GM12878 (cell line): Measurements from ENCODE around the gene PKDREJ. TPM values are rescaled to one million over a fixed set of nuclear protein-coding genes. Genes with fewer than 3 reads are reported as not detected.
A peak's percentile ranks its signal among the peaks of the same experiment; 100 is the strongest.

Source experiments
- ATAC-seq: fragments of 200-7000 bp; cut with Tn5 transposase; 3 replicates; pipeline ENCODE4 v1.9.1; 2020; ENCODE audit warnings: mild to moderate bottlenecking, moderate library complexity
- BruUV-seq: library from RNA; stranded (reverse); fragments of 400-500 nt; replicated peaks from 2 replicates; lab custom pipeline; 2021; lab: Mats Ljungman, UMichigan
- CTCF ChIA-PET: fragments of 300-600 bp; sonication (Branson Sonifier 250); formaldehyde crosslinking; extraction: SDS; loops from one replicate; lab custom pipeline; 2021; ENCODE audit warnings: inconsistent platforms; lab: Yijun Ruan, JAX
- POLR2A ChIA-PET: fragments of 350-600 bp; formaldehyde crosslinking; extraction: SDS; loops from one replicate; lab custom pipeline; 2021; ENCODE audit warnings: inconsistent platforms; lab: Charles Lee
- RAD21 ChIA-PET: fragments of 300-600 bp; sonication (Branson Sonifier 250); formaldehyde crosslinking; loops from one replicate; lab custom pipeline; 2023; ENCODE audit warnings: antibody characterized with exemption; ENCODE audit not compliant: unreplicated experiment; lab: Charles Lee
- SMC1A ChIA-PET: fragments of 300-600 bp; sonication (Branson Sonifier 250); formaldehyde crosslinking; loops from one replicate; lab custom pipeline; 2023; ENCODE audit not compliant: unreplicated experiment, uncharacterized antibody; lab: Charles Lee
- DNase-seq: peaks from one replicate; pipeline ENCODE4 v3.0.0-alpha.2; 2011; ENCODE audit warnings: low read depth, low spot score
- FAIRE-seq: peaks from 3 replicates; lab custom pipeline; 2011; peaks lifted over from hg19 to GRCh38; lab: Jason Lieb, UNC
- H2AFZ ChIP-seq: 2 replicates; pipeline ENCODE4 v1.6.0; 2011; ENCODE audit warnings: low read depth, low read length, control low read depth; ENCODE audit not compliant: control insufficient read depth
- H3K27ac ChIP-seq: 2 replicates; pipeline ENCODE4 v1.5.1; 2011; ENCODE audit warnings: control low read depth; ENCODE audit not compliant: control insufficient read depth, insufficient read depth
- H3K27me3 ChIP-seq, 2 experiments: replicated peaks in 1 of 2; 2 replicates each; pipeline versions ENCODE4 v1.6.0 to v1.6.1; 2011; ENCODE audit warnings: low read length in 1 of 2; ENCODE audit not compliant: control insufficient read depth in 2 of 2, insufficient read depth in 2 of 2
- H3K36me3 ChIP-seq, 2 experiments: 2 replicates each; pipeline ENCODE4 v1.5.1; 2011; ENCODE audit warnings: low read length in 1 of 2; ENCODE audit not compliant: control insufficient read depth in 2 of 2, insufficient read depth in 2 of 2
- H3K4me1 ChIP-seq: 2 replicates; pipeline ENCODE4 v1.6.1; 2011; ENCODE audit warnings: mild to moderate bottlenecking, low read length, moderate library complexity, mixed read lengths; ENCODE audit not compliant: control insufficient read depth, insufficient read depth
- H3K4me2 ChIP-seq: 2 replicates; pipeline ENCODE4 v1.6.0; 2011; ENCODE audit warnings: control low read depth; ENCODE audit not compliant: control insufficient read depth, insufficient read depth
- H3K4me3 ChIP-seq: fragments of 200-600 bp; sonication (generic); 2 replicates; pipeline ENCODE4 v1.5.1; 2016
- H3K79me2 ChIP-seq: 2 replicates; pipeline ENCODE4 v1.6.0; 2011; ENCODE audit warnings: low read length; ENCODE audit not compliant: control insufficient read depth, insufficient read depth
- H3K9ac ChIP-seq: 2 replicates; pipeline ENCODE4 v1.8.0; 2011; ENCODE audit warnings: low read length, control low read depth, mixed read lengths; ENCODE audit not compliant: control insufficient read depth, insufficient read depth
- H3K9me3 ChIP-seq: replicated peaks from 3 replicates; pipeline ENCODE4 v1.5.1; 2011; ENCODE audit warnings: mild to moderate bottlenecking, low read length; ENCODE audit not compliant: control insufficient read depth, insufficient read depth
- H4K20me1 ChIP-seq: 2 replicates; pipeline ENCODE4 v1.6.0; 2011; ENCODE audit not compliant: control insufficient read depth, insufficient read depth
- MYC ChIP-seq: IDR thresholded peaks from 2 replicates; pipeline ENCODE4 v1.6.1; 2011; ENCODE audit warnings: mild to moderate bottlenecking, low read length, moderate library complexity, inconsistent platforms; ENCODE audit not compliant: insufficient read depth, insufficient replicate concordance, insufficient read length, severe bottlenecking
- POLR2A ChIP-seq: IDR thresholded peaks from 2 replicates; pipeline ENCODE4 v1.6.1; 2011; ENCODE audit warnings: low read depth, mild to moderate bottlenecking, low read length
- WGBS: methylation state at CpG from one replicate; pipeline ENCODE4 v1.1.6; 2016; ENCODE audit warnings: low lambda C conversion rate; ENCODE audit not compliant: insufficient replicate concordance, insufficient coverage; ENCODE audit errors: missing lambda C conversion rate; 5-methylcytosine and 5-hydroxymethylcytosine counted together
- in situ Hi-C: fragments of 300-500 bp; cut with MboI; formaldehyde crosslinking; loops from 9 replicates; pipeline ENCODE4 v1.14.3; 2018; ENCODE audit warnings: mixed read lengths
- intact Hi-C: fragments of 100-400 bp; cut with micrococcal nuclease; formaldehyde crosslinking; loops from one replicate; pipeline ENCODE4 v1.14.2; 2022; ENCODE audit not compliant: unreplicated experiment
- polyA plus RNA-seq, 11 experiments: library from polyadenylated mRNA; depleted of rRNA in 4 of 11; unstranded in 6 of 11; stranded (reverse) in 5 of 11; fragments of >200 nt; fragmentation: Nextera tagmentation in 4 of 11; fragmentation: Illumina TruSeq in 1 of 11; extraction: Ambion mirVana in 4 of 11; extraction: Trizol in 1 of 11; gene quantifications; 1 replicate in 1 of 11; 2 replicates in 10 of 11; pipeline versions ENCODE4 v1.2.1 to v1.2.3, GENCODE V29; 2011 to 2016; ENCODE audit warnings: inconsistent platforms in 2 of 11, missing spikeins in 2 of 11, low read depth in 1 of 11
- total RNA-seq, 4 experiments: library from RNA; depleted of rRNA in 3 of 4; stranded (reverse); fragments of >200 nt in 3 of 4; fragmentation: Illumina TruSeq in 1 of 4; extraction: Trizol in 1 of 4; gene quantifications; 2 replicates each; pipeline versions ENCODE4 v1.2.1 to v1.2.3, GENCODE V29; 2013 to 2021
- TF ChIP-seq, protein P1 (sequence below): fragments of 450-650 bp; formaldehyde crosslinking; IDR thresholded peaks from 2 replicates; pipeline ENCODE4 v1.4.0; 2022; ENCODE audit warnings: mild to moderate bottlenecking, moderate library complexity

Gene PKDREJ
- total and polyA plus RNA-seq, 10 of the 15 experiments (the other 5 are each of a cell fraction or from before 2014, with no cell fraction given): 0.02 to 0.03 TPM; not detected in 8

- in situ Hi-C loops (no loop called here), intact Hi-C loops (no loop called here)
- Histone ChIP-seq H3K9me3 (no peaks in the 10 kb centered on the region; the same call in 2 of the 3 replicates), H3K4me1 (peaks cover 33% of the 10 kb centered on the region), H3K27ac (peak overlapping the region; percentile 86; the same call in 1 of the 2 replicates), H3K9ac (no peak overlapping the region), H4K20me1 (no peaks in the 10 kb centered on the region), H3K4me3 (no peak overlapping the region), H3K36me3 (peaks cover 3 to 8% of the 10 kb centered on the region in 2 experiments; a peak in 3 of 4 replicates), H3K79me2 (peaks cover 17% of the 10 kb centered on the region), H3K4me2 (peak overlapping the region; percentile 99; the same call in 1 of the 2 replicates), H3K27me3 (no peaks in the 10 kb centered on the region), H2AFZ (no peak overlapping the region)
- 91% methylated on average over 33 of the region's 33 CpGs for WGBS
- POLR2A ChIA-PET: interaction anchor here (0.6 to 1.2 kb wide), 4 partner anchors 8 to 21 kb away, joined by 3 to 5 read pairs (median 4); partner anchors contain the start of gene TTC38
- no TSS peak for BruUV-seq
- RAD21 ChIA-PET: no interaction called here
- ATAC-seq (no peak), FAIRE-seq (no peak), DNase-seq (no peak)
- CTCF ChIA-PET: no interaction called here
- TF ChIP-seq MYC (no peak), POLR2A (peak; percentile 21; the same call in 1 of the 2 replicates)
- TF ChIP-seq, protein P1, sequence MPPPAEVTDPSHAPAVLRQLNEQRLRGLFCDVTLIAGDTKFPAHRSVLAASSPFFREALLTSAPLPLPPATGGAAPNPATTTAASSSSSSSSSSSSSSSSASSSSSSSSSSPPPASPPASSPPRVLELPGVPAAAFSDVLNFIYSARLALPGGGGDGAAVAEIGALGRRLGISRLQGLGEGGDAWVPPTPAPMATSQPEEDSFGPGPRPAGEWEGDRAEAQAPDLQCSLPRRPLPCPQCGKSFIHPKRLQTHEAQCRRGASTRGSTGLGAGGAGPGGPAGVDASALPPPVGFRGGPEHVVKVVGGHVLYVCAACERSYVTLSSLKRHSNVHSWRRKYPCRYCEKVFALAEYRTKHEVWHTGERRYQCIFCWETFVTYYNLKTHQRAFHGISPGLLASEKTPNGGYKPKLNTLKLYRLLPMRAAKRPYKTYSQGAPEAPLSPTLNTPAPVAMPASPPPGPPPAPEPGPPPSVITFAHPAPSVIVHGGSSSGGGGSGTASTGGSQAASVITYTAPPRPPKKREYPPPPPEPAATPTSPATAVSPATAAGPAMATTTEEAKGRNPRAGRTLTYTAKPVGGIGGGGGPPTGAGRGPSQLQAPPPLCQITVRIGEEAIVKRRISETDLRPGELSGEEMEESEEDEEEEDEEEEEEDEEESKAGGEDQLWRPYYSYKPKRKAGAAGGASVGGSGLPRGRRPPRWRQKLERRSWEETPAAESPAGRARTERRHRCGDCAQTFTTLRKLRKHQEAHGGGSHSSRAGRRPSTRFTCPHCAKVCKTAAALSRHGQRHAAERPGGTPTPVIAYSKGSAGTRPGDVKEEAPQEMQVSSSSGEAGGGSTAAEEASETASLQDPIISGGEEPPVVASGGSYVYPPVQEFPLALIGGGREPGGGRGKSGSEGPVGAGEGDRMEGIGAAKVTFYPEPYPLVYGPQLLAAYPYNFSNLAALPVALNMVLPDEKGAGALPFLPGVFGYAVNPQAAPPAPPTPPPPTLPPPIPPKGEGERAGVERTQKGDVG: no peak
- SMC1A ChIA-PET: interaction anchor here (1.0 to 1.5 kb wide), 2 partner anchors 20 to 167 kb away, joined by 3 to 4 read pairs; no protein-coding TSS in a partner anchor
These were observed 26.2 kb upstream of the PKDREJ start for GRCh38 chr22:46289244-46289891.
